Measurements from ENCODE around the gene NCOR1.

NCOR1 gene

DNA sequence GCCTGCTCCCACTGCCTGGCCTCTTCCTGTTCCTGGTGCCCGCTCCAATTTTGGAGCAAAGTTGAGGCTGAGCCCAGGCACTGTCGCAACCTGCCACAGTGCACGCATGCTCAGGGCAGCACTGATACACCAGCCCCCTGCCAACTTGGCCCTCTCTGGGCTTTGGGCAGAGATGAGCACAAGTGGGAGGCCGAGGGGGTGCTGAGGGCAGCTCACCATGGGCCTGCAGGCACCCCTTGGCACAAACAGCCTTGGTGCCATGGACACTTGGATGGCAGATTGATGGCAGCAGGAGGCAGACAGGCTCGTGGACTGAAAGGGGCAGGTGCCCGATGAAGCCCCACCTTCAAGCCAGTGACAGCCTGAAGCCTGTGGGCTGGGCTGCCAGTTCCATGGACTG is 44.6 kb upstream of the NCOR1 start:
- no peak overlapping the region for H2AFZ ChIP-seq (ENCODE audit: low read depth, low read length, severe bottlenecking)
- H4K20me1 ChIP-seq (ENCODE audit: low read depth, low read length): no peaks in the 10 kb centered on the region
- no peak overlapping the region for H3K27ac ChIP-seq (ENCODE audit: low read depth, low read length)
- no peaks in the 10 kb centered on the region for H3K9me2 ChIP-seq (replicated peaks; ENCODE audit: insufficient read depth, low read length)
- H3K79me2 ChIP-seq (ENCODE audit: insufficient read depth, low read length): no peaks in the 10 kb centered on the region
- H3K27me3 ChIP-seq (ENCODE audit: low read length): no peaks in the 10 kb centered on the region
- no peak overlapping the region for H3K9ac ChIP-seq (ENCODE audit: low read length)
- H3K9me3 ChIP-seq (ENCODE audit: insufficient read depth, low read length): peaks cover 11% of the 10 kb centered on the region; the same call in 1 of the 2 replicates
- H3F3A ChIP-seq (ENCODE audit: insufficient read depth): 0 out of 2 replicates have a peak, but pooled peaks cover under 1% of the 10 kb centered on the region
- H3K4me3 ChIP-seq (ENCODE audit: insufficient read depth, low read length, poor library complexity, severe bottlenecking): no peak overlapping the region
- TF ChIP-seq, protein P1, sequence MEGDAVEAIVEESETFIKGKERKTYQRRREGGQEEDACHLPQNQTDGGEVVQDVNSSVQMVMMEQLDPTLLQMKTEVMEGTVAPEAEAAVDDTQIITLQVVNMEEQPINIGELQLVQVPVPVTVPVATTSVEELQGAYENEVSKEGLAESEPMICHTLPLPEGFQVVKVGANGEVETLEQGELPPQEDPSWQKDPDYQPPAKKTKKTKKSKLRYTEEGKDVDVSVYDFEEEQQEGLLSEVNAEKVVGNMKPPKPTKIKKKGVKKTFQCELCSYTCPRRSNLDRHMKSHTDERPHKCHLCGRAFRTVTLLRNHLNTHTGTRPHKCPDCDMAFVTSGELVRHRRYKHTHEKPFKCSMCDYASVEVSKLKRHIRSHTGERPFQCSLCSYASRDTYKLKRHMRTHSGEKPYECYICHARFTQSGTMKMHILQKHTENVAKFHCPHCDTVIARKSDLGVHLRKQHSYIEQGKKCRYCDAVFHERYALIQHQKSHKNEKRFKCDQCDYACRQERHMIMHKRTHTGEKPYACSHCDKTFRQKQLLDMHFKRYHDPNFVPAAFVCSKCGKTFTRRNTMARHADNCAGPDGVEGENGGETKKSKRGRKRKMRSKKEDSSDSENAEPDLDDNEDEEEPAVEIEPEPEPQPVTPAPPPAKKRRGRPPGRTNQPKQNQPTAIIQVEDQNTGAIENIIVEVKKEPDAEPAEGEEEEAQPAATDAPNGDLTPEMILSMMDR (IDR thresholded peaks at IDR 0.05; ENCODE audit: insufficient read depth, low read length, poor library complexity, severe bottlenecking): no peak
- TF ChIP-seq EZH2phosphoT487 (conservative IDR thresholded peaks at IDR 0.05; ENCODE audit: low read length): no peak
- H3K4me2 ChIP-seq (ENCODE audit: low read depth, low read length, poor library complexity, severe bottlenecking): no peak overlapping the region
- H3K36me3 ChIP-seq (ENCODE audit: low read length): 0 out of 2 replicates have a peak, but pooled peaks cover 4% of the 10 kb centered on the region

DNA sequence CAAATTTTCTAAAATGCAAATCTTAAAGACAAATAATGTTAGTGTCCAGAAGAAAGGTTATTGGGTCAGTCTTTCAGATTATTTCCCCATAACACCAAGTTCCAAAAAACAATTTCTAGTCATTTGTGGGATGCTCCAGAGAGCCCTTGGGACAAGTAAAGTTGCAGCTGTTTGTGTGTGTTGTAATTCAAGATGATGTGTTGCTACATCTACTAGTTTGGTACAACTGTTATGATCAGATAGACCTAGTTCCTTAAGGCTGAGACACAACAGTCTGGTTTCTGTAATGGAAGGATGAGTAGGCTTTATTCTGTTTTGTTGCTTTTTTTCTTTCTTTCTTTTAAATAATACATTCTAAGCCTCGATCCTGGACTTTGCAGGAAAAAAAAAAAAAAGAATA is 43.6 kb upstream of the NCOR1 start:
- Histone ChIP-seq H3K27me3 (ENCODE audit: low read length) (no peaks in the 10 kb centered on the region), H3K4me2 (ENCODE audit: low read depth, low read length, poor library complexity, severe bottlenecking) (no peak overlapping the region), H3K9me2 (replicated peaks; ENCODE audit: insufficient read depth, low read length) (no peaks in the 10 kb centered on the region), H4K20me1 (ENCODE audit: low read depth, low read length) (no peaks in the 10 kb centered on the region), H3K4me3 (ENCODE audit: insufficient read depth, low read length, poor library complexity, severe bottlenecking) (no peak overlapping the region), H3K9ac (ENCODE audit: low read length) (no peak overlapping the region), H3K27ac (ENCODE audit: low read depth, low read length) (no peak overlapping the region), H3K9me3 (ENCODE audit: insufficient read depth, low read length) (peaks cover 11% of the 10 kb centered on the region; the same call in 1 of the 2 replicates), H3K79me2 (ENCODE audit: insufficient read depth, low read length) (no peaks in the 10 kb centered on the region), H3K36me3 (ENCODE audit: low read length) (0 out of 2 replicates have a peak, but pooled peaks cover 4% of the 10 kb centered on the region), H2AFZ (ENCODE audit: low read depth, low read length, severe bottlenecking) (no peak overlapping the region), H3F3A (ENCODE audit: insufficient read depth) (0 out of 2 replicates have a peak, but pooled peaks cover 2% of the 10 kb centered on the region)
- no peak for TF ChIP-seq EZH2phosphoT487 (conservative IDR thresholded peaks at IDR 0.05; ENCODE audit: low read length)
- TF ChIP-seq, protein P1 (IDR thresholded peaks at IDR 0.05; ENCODE audit: insufficient read depth, low read length, poor library complexity, severe bottlenecking): no peak

DNA sequence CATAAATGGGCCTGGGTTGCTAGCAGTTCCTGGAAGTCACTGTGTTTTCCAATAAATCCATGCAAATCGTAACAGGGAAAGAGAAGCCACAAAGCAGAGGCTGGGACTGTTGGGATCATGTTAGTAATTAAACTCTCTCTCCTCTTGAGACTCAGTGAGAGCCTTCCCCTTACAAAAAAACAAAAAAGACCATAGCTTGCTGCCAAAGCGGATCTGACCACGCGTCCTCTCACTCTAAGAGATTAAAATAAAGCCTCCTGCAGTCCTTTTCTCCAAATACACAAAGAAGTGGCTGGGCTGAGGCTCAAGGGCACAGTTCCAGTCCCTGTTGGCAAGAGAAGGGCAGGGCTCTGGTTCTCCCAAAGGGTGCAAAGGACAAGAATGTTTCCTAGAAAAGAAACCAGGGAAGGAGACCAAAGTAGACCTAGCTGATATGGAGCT is 40.2 kb upstream of the NCOR1 start:
- Histone ChIP-seq H3F3A (ENCODE audit: insufficient read depth) (0 out of 2 replicates have a peak, but pooled peaks cover 2% of the 10 kb centered on the region), H3K36me3 (ENCODE audit: low read length) (0 out of 2 replicates have a peak, but pooled peaks cover 4% of the 10 kb centered on the region), H3K4me2 (ENCODE audit: low read depth, low read length, poor library complexity, severe bottlenecking) (no peak overlapping the region), H3K27me3 (ENCODE audit: low read length) (no peaks in the 10 kb centered on the region), H3K9me2 (replicated peaks; ENCODE audit: insufficient read depth, low read length) (no peaks in the 10 kb centered on the region), H4K20me1 (ENCODE audit: low read depth, low read length) (no peaks in the 10 kb centered on the region), H3K79me2 (ENCODE audit: insufficient read depth, low read length) (peaks cover 8% of the 10 kb centered on the region), H3K4me3 (ENCODE audit: insufficient read depth, low read length, poor library complexity, severe bottlenecking) (no peak overlapping the region), H3K9ac (ENCODE audit: low read length) (no peak overlapping the region), H3K27ac (ENCODE audit: low read depth, low read length) (no peak overlapping the region), H3K9me3 (ENCODE audit: insufficient read depth, low read length) (peaks cover 10% of the 10 kb centered on the region; the same call in 1 of the 2 replicates), H2AFZ (ENCODE audit: low read depth, low read length, severe bottlenecking) (no peak overlapping the region)
- TF ChIP-seq EZH2phosphoT487 (conservative IDR thresholded peaks at IDR 0.05; ENCODE audit: low read length): no peak
- TF ChIP-seq, protein P1 (IDR thresholded peaks at IDR 0.05; ENCODE audit: insufficient read depth, low read length, poor library complexity, severe bottlenecking): no peak
